ENCODE measurements around the gene PSMD1. TPM values are rescaled to one million over a fixed set of nuclear protein-coding genes. Genes with fewer than 3 reads are reported as not detected.

PSMD1 gene
- total RNA-seq, 2 donors from 2014 or later, result 64.2 to 66.8 TPM

DNA sequence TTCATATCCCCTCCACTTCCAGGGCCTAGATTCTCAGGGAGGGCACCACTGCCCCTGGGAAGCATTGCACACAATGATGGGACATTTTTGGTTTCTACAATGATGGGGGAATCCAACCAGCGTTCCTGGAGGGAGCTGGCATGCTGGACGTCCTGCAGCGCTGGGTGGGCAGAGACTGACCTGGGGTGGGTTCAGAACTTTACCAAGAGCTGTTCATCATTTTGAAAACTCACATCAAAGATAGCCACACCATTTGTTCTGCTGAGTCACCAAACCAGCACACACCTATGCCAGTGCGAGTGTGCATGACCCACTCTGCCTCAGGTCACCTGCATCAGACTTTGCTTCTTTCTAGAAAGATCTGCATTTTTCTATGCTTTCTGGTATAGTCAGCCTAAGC lies 127.7 kb downstream of the PSMD1 start:
- Mint-ChIP-seq H3K36me3 (ENCODE audit: insufficient read depth in 2 of 2) (no peaks in the 10 kb centered on the region), H3K4me3 (no peak overlapping the region), H3K27me3 (ENCODE audit: low read depth) (peaks cover 11% of the 10 kb centered on the region), H3K9me3 (no peaks in the 10 kb centered on the region), H3K27ac (no peak overlapping the region), H3K4me1 (ENCODE audit: low read depth) (peaks cover 9% of the 10 kb centered on the region)
- ATAC-seq (replicated peaks in 1 of 2) (no peak), DNase-seq (no peak)

- ATAC-seq (replicated peaks in 1 of 2), result no peak
- Mint-ChIP-seq H3K4me3 (no peak overlapping the region), H3K27me3 (ENCODE audit: low read depth) (peaks cover 18% of the 10 kb centered on the region), H3K4me1 (ENCODE audit: low read depth) (peaks cover 2% of the 10 kb centered on the region), H3K27ac (no peak overlapping the region), H3K9me3 (no peaks in the 10 kb centered on the region), H3K36me3 (ENCODE audit: insufficient read depth in 2 of 2) (no peaks in the 10 kb centered on the region)
- no peak for DNase-seq
Measured at GRCh38 chr2:231185050-231185725, 128.5 kb downstream of the PSMD1 start.

DNA sequence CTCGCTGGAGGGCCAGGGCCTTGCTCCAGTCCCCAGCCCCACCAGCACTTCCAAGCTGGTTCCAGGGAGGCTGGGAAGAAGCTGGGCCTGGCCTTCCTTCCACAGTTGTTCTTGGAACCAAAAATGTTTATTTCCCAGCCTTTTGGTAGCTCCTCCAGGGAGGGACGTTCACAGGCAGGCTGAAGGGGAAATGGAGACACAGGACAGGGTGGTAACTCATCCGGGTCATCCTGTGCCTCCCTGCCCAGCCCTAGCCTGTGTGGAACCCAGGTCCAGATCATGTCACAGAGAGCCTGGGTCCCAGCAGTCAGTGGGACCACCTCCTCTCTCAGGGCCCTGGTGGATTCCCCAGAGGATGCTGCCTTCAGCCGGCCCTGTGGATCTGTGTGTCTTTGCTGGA lies 129.2 kb downstream of the PSMD1 start:
- Mint-ChIP-seq H3K9me3 (no peaks in the 10 kb centered on the region), H3K36me3 (ENCODE audit: insufficient read depth in 2 of 2) (no peaks in the 10 kb centered on the region), H3K4me3 (no peak overlapping the region), H3K4me1 (ENCODE audit: low read depth) (no peaks in the 10 kb centered on the region), H3K27me3 (ENCODE audit: low read depth) (peaks cover 19% of the 10 kb centered on the region), H3K27ac (no peak overlapping the region)
- ATAC-seq (replicated peaks in 1 of 2), result no peak
- no peak for DNase-seq

DNA sequence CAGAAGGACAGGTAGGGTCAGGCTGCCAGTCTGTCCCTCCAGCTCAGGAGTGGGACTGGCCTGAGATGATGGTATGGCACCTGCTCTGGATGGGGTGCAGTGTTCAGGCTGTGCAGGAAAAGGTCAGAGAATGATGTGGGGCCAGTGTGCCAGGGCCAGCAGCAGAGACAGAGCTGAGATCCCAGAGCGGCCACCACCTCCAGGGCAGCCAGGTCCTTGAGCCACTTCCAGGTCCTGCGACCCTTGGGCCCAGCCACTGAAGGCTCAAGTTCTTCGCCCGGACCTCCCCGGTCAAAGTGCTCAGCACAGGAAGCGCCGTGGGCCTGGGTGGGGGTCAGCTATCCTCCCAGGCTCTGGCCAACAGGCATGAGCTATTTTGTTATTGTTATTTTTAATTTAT lies 129.7 kb downstream of the PSMD1 start:
- no peaks in the 10 kb centered on the region for H3K36me3 Mint-ChIP-seq (ENCODE audit: insufficient read depth in 2 of 2)
- DNase-seq, result no peak
- H3K27me3 Mint-ChIP-seq (ENCODE audit: low read depth), result peaks cover 19% of the 10 kb centered on the region
- ATAC-seq (replicated peaks in 1 of 2), result no peak
- H3K4me1 Mint-ChIP-seq (ENCODE audit: low read depth), result no peaks in the 10 kb centered on the region
- no peaks in the 10 kb centered on the region for H3K9me3 Mint-ChIP-seq
- H3K27ac Mint-ChIP-seq, result no peak overlapping the region
- no peak overlapping the region for H3K4me3 Mint-ChIP-seq

DNA sequence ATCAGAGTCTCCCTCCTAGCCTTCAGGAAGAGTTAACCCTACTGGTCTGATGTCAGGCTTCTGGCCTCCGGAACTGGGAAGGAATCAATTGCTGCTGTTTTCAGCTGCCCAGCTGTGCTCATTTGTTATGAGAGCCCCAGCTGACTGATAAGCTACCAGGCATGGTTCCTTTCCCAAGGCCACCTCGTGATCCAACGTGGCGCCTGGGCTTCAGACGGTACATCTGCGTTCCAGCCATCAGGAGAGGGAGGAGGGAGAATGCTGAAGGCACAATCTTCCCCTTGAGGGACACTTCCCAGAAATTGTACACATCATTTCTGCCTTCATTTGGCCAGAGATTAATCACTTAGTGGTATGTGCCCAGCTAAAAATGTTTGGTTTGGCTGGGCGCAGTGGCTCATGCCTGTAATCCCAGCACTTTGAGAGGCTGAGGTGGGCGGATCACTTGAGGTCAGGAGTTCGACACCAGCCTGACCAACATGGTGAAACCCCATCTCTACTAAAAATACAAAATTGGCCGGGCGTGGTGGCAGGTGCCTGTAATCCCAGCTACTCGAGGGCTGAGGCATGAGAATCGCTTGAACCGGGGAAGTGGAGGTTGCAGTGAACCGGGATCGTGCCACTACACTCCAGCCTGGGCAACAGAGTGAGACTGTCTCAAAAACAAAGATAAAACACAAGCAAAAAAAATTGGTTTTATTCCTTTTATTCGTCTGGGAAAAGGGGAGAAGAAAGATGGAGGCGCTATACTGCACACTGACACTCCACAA lies 131.3 kb downstream of the PSMD1 start:
- H3K36me3 Mint-ChIP-seq (ENCODE audit: insufficient read depth in 2 of 2), result no peaks in the 10 kb centered on the region
- no peak overlapping the region for H3K4me3 Mint-ChIP-seq
- no peak for ATAC-seq (replicated peaks in 1 of 2)
- H3K4me1 Mint-ChIP-seq (ENCODE audit: low read depth), result no peaks in the 10 kb centered on the region
- no peak overlapping the region for H3K27ac Mint-ChIP-seq
- no peaks in the 10 kb centered on the region for H3K9me3 Mint-ChIP-seq
- no peak for DNase-seq
- H3K27me3 Mint-ChIP-seq (ENCODE audit: low read depth), result peaks cover 19% of the 10 kb centered on the region

- DNase-seq (no peak), ATAC-seq (replicated peaks in 1 of 2) (no peak)
- Mint-ChIP-seq H3K9me3 (no peaks in the 10 kb centered on the region), H3K36me3 (ENCODE audit: insufficient read depth in 2 of 2) (no peaks in the 10 kb centered on the region), H3K27ac (no peak overlapping the region), H3K4me1 (ENCODE audit: low read depth) (no peaks in the 10 kb centered on the region), H3K4me3 (no peak overlapping the region), H3K27me3 (ENCODE audit: low read depth) (peaks cover 19% of the 10 kb centered on the region)
Measured at GRCh38 chr2:231188506-231189170, 132.0 kb downstream of the PSMD1 start.

- no peaks in the 10 kb centered on the region for H3K36me3 Mint-ChIP-seq (ENCODE audit: insufficient read depth in 2 of 2)
- DNase-seq (no peak), ATAC-seq (replicated peaks in 1 of 2) (no peak)
- H3K9me3 Mint-ChIP-seq, result no peaks in the 10 kb centered on the region
- no peak overlapping the region for H3K27ac Mint-ChIP-seq
- no peak overlapping the region for H3K4me3 Mint-ChIP-seq
- H3K27me3 Mint-ChIP-seq (ENCODE audit: low read depth), result peaks cover 19% of the 10 kb centered on the region
- no peaks in the 10 kb centered on the region for H3K4me1 Mint-ChIP-seq (ENCODE audit: low read depth)
Measured at GRCh38 chr2:231189171-231189530, 132.5 kb downstream of the PSMD1 start.

DNA sequence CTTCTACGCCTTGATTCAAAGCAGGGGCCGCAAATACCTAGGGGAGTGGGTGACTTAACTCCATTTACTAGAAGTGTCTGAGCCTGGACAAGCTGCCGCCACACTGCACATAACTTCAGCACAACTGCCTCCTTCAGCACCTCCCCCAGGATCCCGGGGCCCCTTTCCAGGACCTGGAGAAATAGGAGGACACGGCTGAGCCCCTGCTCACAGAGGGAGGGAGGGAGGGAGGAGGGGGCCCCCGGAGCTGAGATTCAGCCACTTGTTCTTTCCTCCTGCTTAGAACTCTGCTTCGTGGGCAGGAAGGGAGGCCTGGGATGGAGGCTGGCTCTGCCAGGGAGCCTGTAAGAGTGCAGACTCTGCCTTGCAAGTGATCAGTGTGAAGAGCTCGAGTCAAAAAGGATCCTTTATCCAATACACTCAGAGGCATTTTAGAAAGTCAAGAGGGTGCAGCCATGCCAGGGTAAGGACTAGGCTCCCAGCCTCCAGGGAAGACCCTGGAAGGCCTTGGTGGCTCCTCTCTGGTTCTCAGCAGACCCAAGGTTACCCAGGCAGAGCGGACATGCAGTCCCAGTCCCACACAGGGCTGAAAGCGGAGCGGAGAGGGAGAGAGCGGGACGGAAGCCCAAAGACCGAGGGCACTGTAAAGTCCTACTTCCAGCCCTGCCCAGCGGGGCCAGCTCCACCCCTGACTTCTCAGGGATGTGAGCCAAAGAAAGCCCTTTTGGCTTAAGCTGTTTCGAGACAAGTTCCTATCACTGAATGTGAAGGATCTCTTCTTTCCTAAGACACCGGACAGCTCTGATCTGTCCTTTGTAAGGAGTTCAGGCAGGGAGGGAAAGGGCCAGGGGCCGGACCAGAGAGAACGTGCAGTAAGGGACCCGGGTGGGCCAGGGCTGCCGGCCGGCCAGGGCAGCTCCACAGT lies 133.2 kb downstream of the PSMD1 start:
- DNase-seq (no peak), ATAC-seq (replicated peaks in 1 of 2) (no peak)
- no peak overlapping the region for H3K27ac Mint-ChIP-seq
- no peaks in the 10 kb centered on the region for H3K4me1 Mint-ChIP-seq (ENCODE audit: low read depth)
- H3K4me3 Mint-ChIP-seq, result no peak overlapping the region
- peaks cover 19% of the 10 kb centered on the region for H3K27me3 Mint-ChIP-seq (ENCODE audit: low read depth)
- no peaks in the 10 kb centered on the region for H3K36me3 Mint-ChIP-seq (ENCODE audit: insufficient read depth in 2 of 2)
- no peaks in the 10 kb centered on the region for H3K9me3 Mint-ChIP-seq

DNA sequence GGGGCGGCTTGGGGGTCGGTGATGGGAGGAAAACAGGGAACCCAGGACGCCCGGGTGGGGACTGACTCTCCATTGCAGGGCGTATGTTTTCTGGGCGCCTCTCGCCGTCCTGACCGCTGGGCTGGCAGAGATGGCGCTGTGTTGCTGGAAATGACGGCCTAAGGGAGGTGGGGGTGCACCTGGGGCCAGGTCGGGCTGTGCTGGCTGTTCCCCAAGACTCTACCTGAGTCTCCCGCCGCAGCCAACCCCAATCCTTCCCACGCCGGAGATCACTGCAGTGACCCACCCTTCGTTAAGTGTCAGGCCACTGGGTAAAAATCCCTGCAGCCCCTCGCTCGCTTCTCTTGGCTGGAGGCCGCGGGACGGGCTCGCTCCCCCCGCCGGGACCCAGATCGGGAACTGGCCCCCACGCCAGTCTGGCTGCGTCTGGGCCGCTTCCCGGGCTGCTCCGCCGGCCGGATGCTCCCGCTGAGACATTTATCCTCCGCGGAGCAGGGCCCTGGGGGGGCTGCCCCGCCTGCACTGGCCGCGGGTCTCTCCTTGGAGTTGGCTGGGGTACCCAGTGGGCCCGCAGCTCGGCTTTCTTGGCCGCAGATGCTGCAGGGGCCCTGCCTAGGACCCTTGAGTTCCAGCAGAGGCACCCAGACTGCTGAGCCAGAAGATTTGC lies 134.0 kb downstream of the PSMD1 start:
- DNase-seq (no peak), ATAC-seq (replicated peaks in 1 of 2) (no peak)
- Mint-ChIP-seq H3K4me1 (ENCODE audit: low read depth) (no peaks in the 10 kb centered on the region), H3K4me3 (no peak overlapping the region), H3K27me3 (ENCODE audit: low read depth) (peaks cover 19% of the 10 kb centered on the region), H3K27ac (no peak overlapping the region), H3K9me3 (no peaks in the 10 kb centered on the region), H3K36me3 (ENCODE audit: insufficient read depth in 2 of 2) (no peaks in the 10 kb centered on the region)

DNA sequence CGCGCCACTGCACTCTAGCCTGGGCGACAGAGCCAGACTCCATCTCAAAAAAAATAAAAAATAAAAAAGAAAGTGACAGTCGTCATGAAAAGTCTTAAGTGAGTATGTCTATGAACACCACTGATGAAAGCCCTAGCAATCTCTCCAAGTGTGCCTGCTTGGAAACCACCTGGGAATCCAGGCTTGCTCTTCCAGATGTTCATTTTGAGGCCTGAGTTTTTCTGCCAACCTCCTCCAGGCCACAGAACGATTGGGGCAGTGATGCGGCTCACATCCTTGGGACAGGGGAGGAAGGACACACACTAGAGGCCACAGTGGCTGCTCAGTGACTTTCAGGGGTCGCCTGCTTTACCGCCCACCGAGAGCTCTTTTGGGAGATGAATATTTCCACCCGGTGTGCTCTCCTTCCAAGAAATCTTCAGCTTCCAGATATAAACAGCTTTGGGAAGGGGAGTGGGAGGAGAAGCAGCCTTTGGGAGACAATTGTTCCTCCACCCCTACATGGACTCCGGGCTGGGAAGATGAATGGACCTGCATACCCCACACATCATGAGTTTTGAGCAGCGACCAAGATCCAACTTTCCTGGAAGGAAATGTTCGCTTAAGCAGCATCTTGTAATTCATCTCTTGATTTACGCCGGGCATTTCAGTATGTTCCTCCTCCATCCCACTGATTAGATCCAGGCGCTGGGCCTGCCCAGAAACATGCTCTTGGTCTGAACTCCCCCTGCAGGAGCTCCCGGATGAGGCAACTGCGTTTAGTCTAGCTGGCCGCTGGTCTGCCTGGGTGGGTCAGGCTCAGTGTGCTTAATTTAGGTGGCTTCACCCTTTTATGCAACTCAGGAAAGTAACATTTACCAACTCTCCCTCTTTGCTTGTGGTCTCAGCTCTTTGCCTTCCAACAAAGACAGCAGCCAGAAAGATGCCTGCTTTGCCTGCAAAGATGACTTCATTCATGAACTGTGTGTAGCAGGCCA lies 135.5 kb downstream of the PSMD1 start:
- Mint-ChIP-seq H3K4me1 (ENCODE audit: low read depth) (no peaks in the 10 kb centered on the region), H3K36me3 (ENCODE audit: insufficient read depth in 2 of 2) (no peaks in the 10 kb centered on the region), H3K9me3 (no peaks in the 10 kb centered on the region), H3K27ac (no peak overlapping the region), H3K27me3 (ENCODE audit: low read depth) (peaks cover 19% of the 10 kb centered on the region), H3K4me3 (no peak overlapping the region)
- ATAC-seq (replicated peaks in 1 of 2) (no peak), DNase-seq (no peak)

DNA sequence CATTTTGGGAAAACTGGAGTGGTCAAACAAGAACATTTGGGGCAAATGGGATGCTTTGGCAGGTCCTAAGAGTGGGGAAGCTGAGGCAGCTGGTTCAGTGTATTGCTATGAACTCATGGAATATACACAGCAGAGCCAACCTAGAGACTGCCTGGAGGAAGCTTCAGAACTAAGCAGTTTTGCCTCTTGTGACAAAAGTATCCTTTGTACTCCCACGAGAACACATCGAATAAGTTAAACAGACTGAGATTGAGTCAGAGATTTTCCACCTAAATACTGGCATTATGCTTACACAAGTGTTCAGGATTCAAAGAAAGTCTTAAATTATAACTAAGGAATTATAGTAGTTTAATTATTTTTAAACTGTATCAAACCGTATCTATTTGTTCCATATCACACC lies 136.5 kb downstream of the PSMD1 start:
- H3K4me1 Mint-ChIP-seq (ENCODE audit: low read depth), result peaks cover 9% of the 10 kb centered on the region
- DNase-seq (no peak), ATAC-seq (replicated peaks in 1 of 2) (no peak)
- H3K9me3 Mint-ChIP-seq, result no peaks in the 10 kb centered on the region
- H3K36me3 Mint-ChIP-seq (ENCODE audit: insufficient read depth in 2 of 2), result no peaks in the 10 kb centered on the region
- no peak overlapping the region for H3K4me3 Mint-ChIP-seq
- H3K27me3 Mint-ChIP-seq (ENCODE audit: low read depth), result peaks cover 19% of the 10 kb centered on the region
- H3K27ac Mint-ChIP-seq, result no peak overlapping the region

All from activated T-cell treated with anti-CD3 and anti-CD28 coated beads, Interleukin-2, amount 50 U/mL, for 72 hours (primary cell).